ENCODE results near the gene TSHZ2.
A peak's percentile ranks its signal among the peaks of the same experiment; 100 is the strongest.
"Not testable (repeated sequence)": the region's sequence is repeated elsewhere in the genome, so short reads cannot be mapped to it uniquely, and the experiment has no call there.

The TSHZ2 gene

GRCh38 chr20:53087037-53087777 is 115.0 kb downstream of the TSHZ2 start:
- no peak for DNase-seq (ENCODE audit: low spot score)

DNA sequence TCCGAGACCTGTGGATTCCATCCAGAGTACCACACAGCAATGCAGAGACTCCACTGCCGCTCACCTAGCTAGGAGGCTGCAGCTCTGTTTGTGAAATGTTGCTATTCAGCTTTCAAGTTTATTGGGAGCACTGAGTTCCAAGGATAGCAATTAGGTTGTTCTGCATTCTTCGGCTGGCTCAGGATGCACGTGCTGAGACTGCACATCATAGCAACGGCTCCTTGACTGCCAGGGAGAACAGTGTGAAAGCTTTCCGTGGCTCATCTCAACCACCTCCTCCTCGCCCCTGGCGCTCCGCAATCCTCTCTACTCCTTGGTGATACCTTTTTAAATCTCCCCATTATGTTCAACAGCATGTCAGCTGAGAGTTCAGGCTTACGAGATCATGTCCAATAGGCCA is 116.6 kb downstream of the TSHZ2 start:
- no peak for DNase-seq (ENCODE audit: low spot score)

- DNase-seq (ENCODE audit: low spot score): not testable (repeated sequence)
These were observed 117.7 kb downstream of the TSHZ2 start for GRCh38 chr20:53089851-53090250.

DNA sequence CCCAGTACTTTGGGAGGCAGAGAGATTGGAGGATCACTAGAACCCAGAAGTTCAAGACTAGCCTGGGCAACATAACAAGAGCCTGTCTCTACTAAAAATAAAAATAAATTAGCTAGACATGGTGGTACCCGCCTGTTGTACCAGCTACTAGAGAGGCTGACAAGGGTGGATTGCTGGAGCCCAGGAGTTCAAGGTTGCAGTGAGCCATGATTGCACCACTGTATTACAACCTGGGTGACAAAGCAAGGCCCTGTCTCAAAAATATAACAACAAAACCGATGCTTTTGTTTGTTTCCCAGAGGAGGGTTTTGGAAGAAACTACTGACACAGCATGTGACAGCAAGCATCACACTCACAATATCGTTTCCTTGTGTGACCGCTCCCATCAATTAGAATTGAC is 119.6 kb downstream of the TSHZ2 start:
- no peak for DNase-seq (ENCODE audit: low spot score)

GRCh38 chr20:53092772-53093300 is 120.7 kb downstream of the TSHZ2 start:
- no peak for DNase-seq (ENCODE audit: low spot score)

GRCh38 chr20:53097371-53097770 is 125.2 kb downstream of the TSHZ2 start:
- DNase-seq (ENCODE audit: low spot score): no peak

GRCh38 chr20:53097791-53098190 is 125.6 kb downstream of the TSHZ2 start:
- DNase-seq (ENCODE audit: low spot score): no peak

GRCh38 chr20:53098621-53099020 is 126.5 kb downstream of the TSHZ2 start:
- DNase-seq (ENCODE audit: low spot score): no peak

- DNase-seq (ENCODE audit: low spot score): no peak
These were observed 127.7 kb downstream of the TSHZ2 start for GRCh38 chr20:53099856-53100255.

DNA sequence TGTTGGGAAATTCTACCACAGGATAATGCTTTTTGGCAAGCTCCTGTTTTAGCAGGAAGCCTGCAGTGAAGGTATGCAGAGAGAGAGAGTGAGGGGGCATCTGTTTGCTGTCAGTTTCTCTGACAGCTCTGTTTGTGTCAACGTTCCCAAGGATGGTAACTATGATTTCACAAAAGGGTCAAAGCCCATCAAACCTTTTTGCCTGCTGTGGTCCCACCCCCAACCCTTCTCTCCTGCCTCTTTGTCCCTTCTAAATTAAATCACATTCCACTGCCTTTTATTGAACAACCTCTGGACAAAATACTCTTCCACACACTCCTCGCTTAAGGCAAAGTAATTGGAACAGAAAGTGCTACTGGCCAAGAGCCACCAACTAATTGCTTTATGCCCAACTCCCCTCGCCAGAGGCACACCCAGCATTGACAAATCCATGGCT is 128.3 kb downstream of the TSHZ2 start:
- no peak for DNase-seq (ENCODE audit: low spot score)

- no peak for DNase-seq (ENCODE audit: low spot score)
These were observed 130.0 kb downstream of the TSHZ2 start for GRCh38 chr20:53101992-53102760.

GRCh38 chr20:53103124-53103523 is 131.0 kb downstream of the TSHZ2 start:
- no peak for DNase-seq (ENCODE audit: low spot score)

GRCh38 chr20:53104884-53105283 is 132.7 kb downstream of the TSHZ2 start:
- no peak for DNase-seq (ENCODE audit: low spot score)

DNA sequence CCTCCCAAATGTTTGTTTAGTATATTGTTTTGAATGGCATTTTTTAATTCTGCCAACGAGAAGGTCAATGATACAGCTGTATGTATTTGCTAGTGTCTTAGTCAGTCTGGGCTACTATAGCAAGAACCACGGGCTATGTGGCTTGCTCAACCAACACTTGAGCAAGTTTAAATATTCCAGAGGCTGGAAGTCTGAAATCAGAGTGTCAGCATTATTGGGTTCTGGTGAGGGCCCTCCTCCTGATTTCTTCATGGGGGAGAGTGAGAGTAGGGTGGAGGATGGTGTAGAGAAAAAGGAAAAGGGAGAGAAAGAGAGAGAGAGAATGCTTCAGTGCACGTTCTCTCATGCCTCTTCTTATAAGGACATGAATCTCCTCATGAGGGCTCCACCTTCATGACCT is 144.6 kb downstream of the TSHZ2 start:
- DNase-seq (ENCODE audit: low spot score): no peak

DNA sequence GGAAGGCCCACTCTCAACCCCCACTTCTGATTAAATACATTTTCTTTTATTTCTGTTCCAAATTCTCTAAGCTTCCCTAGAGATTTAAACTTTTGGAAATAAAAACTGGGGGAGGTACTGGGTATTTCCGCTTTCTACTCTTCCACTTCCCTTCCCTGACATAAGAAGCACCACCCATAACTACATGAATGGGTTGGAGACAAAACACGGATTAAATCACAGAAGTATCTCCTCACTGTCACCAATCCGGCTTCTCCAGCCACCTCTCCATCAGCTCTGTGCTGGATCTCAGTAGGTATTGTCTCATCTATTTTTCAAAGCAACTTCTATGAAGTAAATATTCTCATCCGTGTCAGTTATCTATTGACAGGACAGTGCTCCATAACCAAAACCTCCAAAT is 150.7 kb downstream of the TSHZ2 start:
- DNase-seq (ENCODE audit: low spot score): no peak

DNA sequence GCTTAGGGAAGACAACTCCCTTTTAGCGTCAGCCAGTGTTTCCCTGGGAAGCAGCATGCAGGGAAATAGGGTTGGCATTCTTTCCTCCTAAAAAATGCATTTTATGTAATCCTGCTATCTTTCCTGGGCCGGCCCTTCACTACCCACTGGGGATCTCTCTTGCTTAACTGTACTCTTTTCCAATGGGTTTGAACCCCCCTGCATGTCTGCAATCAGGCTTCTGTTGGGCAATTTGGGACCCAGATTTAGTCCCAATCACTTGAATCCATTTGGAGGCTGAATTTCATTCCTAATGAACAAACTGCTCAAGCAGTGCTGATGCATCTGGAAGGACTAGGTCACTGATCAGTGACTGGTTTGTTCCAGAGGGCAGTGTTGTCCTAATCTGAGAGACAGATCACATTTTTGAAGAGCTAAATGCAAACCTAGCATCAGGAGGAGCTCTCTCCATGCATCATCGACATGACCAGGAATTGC is 152.0 kb downstream of the TSHZ2 start:
- DNase-seq (ENCODE audit: low spot score): no peak

DNA sequence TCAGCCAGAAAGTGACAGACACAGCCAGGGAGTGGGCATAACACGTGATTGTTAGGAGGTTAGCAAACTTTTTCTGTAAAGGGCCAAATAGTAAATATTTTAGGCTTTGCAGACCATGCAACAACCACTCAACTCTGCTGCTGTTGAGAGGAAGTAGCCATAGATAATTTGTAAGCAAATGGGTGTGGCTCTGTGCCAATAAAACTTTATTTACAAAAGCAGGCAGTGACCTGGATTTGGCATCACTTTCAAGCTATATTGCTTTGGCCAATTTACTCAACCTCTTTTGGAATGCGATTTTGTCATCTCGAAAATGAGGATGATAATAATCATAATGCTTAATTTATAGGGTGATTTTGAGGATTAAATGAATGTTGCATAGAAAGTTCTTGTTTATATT is 152.6 kb downstream of the TSHZ2 start:
- no peak for DNase-seq (ENCODE audit: low spot score)

DNA sequence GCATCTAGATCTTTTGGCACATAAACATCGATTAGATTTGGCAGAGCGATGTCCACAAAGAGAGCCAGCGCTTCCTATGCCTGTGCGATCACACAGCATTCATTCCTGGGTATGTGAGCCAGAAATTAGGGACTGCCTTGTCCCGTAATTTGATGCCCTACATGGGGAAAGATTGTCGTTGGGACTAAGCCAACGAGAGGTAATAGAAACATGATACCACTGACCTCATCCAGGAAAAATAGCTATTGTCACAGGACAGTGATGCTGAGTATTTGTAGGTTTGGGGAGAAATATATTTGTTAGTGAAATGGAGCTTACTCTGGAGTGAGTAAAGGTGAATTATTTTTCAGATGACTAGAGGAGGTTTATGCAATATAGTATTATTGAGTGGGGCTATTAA is 154.0 kb downstream of the TSHZ2 start:
- DNase-seq (ENCODE audit: low spot score): no peak

DNA sequence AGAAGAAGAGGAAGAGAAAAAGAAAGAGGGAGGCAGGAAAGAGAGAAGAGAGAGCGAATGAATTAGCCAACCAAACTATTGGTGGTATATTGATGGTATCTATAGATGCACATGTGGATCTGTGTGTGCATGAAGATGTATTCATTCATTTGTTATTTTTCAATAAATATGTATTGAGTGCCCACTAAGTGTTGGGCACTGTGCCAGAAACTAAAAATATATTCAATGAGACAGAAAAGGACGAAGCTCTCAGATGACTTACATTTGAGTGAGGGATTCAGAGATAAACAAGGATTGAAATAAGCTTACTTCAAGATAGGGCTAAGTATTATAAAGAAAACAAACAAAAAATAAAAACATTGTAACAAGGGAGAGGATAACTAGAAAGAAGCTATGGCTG is 154.9 kb downstream of the TSHZ2 start:
- DNase-seq (ENCODE audit: low spot score): no peak

DNA sequence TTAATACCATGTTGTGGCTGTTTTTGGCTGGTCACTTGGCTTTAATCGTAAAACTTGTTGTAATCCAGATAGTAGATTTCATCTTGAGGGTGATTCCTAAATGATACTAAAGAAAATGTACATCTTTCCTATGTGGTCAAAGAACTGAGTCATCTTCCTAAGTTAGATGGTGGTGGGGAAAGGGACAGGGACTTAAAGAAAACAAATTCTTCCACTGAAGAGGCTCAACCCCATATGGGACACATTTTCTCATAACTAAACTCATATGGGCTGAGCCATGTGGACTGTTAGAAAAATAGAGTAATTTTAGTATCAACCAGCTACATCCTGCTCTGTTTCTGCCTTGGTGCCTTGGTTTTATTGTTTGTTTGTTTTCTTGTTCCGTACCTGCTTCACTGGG is 155.8 kb downstream of the TSHZ2 start:
- DNase-seq (ENCODE audit: low spot score): no peak

DNA sequence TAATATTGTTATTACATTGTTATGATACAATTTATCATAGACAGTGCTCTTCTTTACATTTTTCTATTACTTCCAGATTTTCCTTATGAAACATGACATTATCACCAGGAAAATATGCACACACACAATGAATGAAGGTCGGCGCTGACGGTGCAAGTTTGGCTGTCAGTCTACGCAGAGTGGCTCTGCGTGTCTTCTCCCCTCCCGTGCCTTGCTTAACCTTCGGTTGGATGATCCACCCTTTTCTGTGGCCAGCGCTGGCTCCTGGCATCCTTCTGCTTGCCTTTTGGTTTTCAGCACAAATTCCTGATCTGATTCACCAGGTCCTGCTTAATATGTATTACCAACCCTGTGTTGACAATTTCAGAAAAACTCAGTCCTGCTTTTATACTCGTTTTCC is 157.4 kb downstream of the TSHZ2 start:
- DNase-seq (ENCODE audit: low spot score): no peak

DNA sequence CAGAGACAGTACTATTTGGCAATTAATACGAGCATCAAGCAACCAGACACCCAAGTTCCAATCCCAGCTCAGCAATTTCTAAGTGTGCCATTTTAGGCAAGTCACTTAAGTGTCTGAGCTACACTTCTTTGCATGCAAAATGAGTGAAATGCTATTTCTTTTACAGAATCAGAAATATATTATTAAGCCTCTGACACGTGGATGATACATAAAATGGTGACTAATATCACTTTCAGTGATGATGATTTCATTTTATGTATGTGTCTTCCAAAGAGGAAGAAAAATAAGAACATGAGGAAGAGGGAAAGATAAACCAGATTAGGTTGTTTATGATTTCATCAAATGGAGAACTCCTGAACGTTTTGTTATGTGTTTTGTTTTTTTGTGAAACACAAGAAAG is 158.6 kb downstream of the TSHZ2 start:
- DNase-seq (ENCODE audit: low spot score): no peak

- peak; percentile 54 for DNase-seq (ENCODE audit: low spot score)
These were observed 161.0 kb downstream of the TSHZ2 start for GRCh38 chr20:53133125-53133524.

Measured in SW480 (cell line).